Activated CD8-positive, alpha-beta memory T cell treated with anti-CD3 and anti-CD28 coated beads, Interleukin-2, amount 50 U/mL, for 1 hour (primary cell): ENCODE measurements around the gene OCSTAMP.

Experiments
- DNase-seq: peaks from one replicate; pipeline ENCODE4 v3.0.0-alpha.2; 2020; ENCODE audit errors: extremely low read depth

OCSTAMP gene

GRCh38 chr20:46519471-46520068 lies 30.9 kb downstream of the OCSTAMP start:
- no peak for DNase-seq

- no peak for DNase-seq
Measured at GRCh38 chr20:46512943-46513844, 37.3 kb downstream of the OCSTAMP start, which contains the start of gene ZNF334. Gene ZNF334, minus strand, starts transcription at chr20:46513559. Its CDS starts 1,457 bp downstream, at chr20:46512102.

GRCh38 chr20:46509523-46509922 lies 40.9 kb downstream of the OCSTAMP start:
- no peak for DNase-seq

- no peak for DNase-seq
Measured at GRCh38 chr20:46507760-46508407, 42.6 kb downstream of the OCSTAMP start.

- no peak for DNase-seq
Measured at GRCh38 chr20:46505506-46505905, 44.9 kb downstream of the OCSTAMP start.

GRCh38 chr20:46501961-46502360 lies 48.5 kb downstream of the OCSTAMP start:
- no peak for DNase-seq

GRCh38 chr20:46501337-46501942 lies 49.0 kb downstream of the OCSTAMP start:
- DNase-seq: no peak

- DNase-seq: no peak
Measured at GRCh38 chr20:46494077-46494476, 56.4 kb downstream of the OCSTAMP start.

GRCh38 chr20:46491354-46491753 lies 59.1 kb downstream of the OCSTAMP start:
- DNase-seq: no peak
